ENCODE measurements around the gene EXOC3L2.

EXOC3L2 gene

DNA sequence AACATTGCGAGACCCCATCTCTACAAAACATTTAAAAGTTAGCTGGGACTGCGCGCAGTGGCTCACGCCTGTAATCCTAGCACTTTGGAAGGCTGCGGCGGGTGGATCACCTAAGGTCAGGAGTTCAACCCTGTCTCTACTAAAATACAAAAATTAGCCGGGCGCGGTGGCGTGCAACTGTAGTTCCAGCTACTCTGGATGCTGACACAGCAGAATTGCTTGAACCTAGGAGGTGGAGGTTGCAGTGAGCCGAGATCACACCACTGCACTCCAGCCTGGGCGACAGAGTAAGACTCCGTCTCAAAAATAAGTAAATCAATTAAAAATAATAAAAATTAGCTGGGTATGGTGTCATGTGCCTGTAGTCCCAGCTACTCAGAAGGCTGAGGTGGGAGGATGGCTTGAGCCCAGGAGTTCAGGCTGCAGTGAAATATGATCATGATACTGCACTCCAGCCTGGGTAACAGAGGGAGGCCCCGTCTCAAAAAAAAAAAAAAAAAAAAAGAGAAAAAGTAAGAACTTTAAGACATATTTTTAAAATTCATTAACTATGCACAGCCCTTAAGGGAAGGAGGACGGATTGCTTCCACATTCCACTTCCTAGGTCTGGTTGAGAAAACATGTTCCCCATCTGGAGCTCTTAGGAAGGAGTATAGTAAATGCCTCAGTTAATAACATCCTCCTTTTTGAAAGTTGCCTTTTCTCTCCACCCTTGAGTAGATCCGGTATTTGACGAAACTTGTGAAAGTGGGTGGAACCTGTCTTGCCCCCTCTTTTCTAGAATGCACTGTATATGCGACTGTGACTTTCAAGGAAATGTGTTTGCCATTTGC lies 26.1 kb downstream of the EXOC3L2 start:
- DNase-seq = no peak

DNA sequence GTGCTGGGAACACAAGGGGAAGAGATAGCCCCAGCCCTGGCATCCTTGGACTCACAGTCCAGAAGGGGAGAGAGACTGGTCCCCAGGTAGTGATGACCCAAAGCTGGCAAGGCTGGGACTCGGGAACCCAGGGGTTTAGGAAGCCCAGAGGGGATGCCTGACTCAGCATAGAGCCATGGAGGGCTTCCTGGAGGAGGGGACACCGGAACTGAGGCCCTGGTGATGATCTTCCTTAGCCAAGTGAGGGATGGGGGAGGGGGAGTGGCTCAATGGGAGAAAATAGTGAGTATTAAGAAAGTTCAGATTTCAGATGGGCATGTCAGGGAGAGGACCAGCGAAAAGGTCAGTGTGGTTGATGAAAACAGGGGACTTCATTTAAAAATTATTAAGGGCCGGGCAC lies 26.8 kb downstream of the EXOC3L2 start:
- DNase-seq = no peak

DNA sequence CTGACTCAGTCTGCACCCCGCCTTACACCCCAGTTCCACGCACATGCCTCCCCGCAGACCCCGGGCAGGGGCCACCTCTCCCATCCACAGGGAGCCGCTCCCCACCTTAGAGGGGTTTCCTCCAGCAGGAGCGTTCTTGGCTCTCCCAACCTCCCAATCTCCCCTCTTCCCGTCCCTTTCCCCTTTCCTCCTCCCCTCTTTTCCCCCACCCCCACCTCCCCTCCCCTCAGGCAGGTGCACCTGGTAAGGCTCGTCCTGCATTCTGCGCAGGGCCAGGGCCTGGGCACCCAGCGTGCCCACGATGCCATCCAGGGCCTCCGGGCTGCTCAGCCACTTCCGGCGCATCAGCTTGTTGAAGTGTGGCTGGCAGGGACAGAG lies 27.3 kb downstream of the EXOC3L2 start:
- DNase-seq = no peak

DNA sequence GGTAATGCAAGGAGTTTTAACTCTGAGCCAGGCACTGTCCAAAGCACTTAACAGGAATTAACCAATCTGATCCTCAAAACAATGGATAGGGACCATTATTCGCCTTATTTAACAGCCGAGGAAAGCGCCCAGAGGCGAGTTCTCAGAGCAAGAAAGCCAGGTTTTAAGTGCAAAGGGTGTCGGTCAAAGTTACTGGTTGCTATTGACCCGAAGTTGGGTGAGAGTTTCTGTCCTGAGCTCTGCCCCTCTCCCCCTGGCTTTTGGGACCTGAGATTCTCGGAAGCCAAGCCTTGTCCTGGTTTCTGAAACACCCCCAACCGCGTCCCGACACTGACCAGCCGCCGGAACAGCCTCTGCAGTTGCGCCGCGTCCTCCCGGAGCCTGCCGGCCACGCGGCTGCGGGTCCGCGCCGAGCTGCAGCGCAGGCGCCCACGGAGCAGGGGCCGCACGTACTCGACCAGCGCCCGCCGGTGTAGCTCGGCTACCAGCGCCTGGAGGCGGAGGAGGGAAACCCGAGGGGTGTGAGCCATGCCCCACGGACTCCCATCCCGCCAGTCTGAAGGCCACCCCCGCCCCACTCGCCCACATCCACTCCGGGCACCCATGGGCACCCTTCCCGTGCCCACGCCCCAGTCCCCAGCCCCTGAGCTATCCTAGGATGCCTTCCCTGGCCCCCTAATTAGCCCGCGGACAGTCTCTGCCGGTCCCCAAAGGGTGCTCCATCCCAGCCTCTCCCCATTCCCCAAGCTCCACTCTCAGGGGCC lies 27.8 kb downstream of the EXOC3L2 start:
- DNase-seq = no peak

DNA sequence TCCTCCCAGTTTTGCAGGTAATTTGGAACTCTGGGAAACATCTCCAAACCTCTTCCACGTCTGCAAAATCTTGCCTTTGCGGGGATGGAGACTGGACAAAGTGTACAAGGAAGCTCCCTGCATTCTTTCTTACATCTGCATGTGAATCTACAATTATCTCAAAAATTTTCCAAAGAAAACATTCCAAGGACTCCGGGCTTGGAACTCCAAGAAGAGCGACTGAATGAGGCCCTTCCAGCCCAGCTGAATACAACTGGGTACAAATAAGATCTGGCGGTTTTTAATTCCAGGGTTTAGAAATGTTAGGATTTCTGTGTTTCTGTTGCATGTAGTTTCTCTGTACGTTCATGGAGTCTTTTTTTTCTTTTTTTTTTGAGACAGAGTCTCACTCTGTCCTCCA lies 28.5 kb downstream of the EXOC3L2 start:
- no peak for DNase-seq

DNA sequence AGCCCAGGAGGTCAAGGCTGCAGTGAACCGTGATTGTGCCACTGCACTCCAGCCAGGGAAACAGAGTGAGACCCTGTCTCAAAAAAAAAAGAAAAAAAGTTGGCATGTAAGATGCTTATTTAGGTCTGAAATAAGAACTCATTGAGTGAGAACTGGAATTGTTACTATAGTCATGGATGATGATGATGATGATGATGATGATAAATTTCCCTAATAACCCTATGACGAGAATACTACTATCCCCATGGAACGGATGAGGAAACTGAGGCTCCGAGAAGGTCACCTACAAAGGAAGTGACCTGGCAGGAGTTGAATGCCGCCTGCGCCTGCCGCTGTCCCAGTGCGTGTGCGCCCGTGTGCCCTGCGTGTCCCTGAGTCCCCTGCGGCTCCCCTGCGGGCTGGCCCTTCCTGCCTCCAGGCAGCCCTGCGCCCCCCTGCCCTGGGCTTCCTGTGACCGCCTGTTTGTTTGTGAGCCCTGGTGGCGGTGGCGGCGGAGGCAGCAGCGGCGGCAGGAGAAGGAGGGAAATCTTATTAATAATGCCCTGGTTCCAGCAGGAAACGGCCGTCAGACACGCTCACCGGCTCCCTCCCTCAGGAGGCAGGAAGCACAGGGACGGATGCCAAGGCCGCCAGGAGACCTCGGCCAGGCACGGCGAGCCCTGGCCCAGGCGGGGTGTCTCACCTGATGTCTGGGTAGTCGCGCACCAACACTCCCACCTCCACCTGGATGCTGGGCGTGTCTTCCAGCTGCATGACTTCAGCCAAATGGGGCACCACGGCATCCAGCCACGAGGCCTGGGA lies 29.6 kb downstream of the EXOC3L2 start:
- DNase-seq = no peak

DNA sequence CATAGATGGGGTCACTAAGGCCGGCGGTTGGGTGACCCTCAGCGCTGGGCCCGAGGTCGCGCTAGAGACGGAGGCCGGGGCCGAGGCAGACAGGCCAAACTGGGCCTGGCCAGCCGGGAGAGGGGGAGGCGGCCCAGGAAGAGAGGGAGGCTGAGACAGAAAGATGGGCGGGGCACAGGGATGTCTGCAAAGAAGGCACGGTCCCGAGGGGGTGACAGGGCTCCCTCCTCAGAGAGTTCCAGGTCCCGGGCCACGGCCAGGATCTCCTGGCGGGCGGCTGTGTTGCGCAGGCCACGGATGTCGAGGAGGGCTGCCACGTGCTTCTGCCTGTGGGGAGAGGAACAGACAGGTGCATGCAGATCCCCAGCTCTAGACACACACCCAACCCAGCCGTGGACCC lies 32.2 kb downstream of the EXOC3L2 start:
- DNase-seq = no peak

DNA sequence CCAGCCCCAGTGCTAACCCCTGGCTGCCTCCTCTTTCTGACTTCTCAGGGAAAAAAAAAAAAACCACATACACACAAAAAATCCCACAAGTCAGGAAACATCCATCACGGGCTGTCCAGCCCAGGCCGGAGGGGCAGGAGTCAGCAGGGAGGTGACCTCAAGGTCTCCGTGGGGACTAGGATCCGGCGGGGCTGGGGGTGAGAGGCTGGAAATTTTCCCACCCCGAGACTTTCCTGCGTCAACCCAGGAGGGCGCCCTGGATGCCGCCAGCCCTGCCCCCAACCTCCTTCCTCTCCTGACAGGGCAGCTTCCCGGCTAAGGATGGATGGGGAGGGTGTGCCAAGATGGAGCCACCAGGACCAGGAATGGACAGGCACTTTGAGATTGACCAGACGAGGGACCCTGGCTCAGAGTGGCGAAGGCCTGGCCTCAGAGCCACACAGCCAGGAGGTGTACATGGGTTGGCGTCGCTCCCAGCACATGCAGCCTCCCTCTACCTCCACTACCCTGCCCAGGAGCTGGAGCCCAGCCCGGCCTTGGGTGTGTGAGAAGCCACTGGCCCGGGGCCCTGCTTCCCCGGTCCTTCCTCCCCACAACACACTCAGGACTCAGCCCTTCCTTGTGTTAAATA lies 33.3 kb downstream of the EXOC3L2 start:
- DNase-seq = no peak

DNA sequence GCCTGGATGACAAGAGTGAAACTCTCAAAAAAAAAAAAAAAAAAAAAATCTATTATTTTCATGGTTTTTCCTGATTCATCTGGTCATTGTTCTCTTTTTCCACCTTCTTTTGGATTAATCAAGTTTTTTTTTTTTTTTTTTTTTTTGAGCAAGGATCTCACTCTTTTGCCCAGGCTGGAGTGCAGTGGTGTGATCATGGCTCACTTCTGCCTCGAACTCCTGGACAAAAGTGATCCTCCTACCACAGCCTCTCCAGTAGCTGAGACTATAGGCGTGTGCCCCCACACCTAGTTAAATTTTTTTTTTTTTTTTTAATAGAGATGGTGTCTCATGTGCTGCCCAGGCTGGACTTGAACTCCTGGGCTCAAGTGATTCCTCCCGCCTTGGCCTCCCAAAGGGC lies 38.9 kb downstream of the EXOC3L2 start:
- DNase-seq = no peak

DNA sequence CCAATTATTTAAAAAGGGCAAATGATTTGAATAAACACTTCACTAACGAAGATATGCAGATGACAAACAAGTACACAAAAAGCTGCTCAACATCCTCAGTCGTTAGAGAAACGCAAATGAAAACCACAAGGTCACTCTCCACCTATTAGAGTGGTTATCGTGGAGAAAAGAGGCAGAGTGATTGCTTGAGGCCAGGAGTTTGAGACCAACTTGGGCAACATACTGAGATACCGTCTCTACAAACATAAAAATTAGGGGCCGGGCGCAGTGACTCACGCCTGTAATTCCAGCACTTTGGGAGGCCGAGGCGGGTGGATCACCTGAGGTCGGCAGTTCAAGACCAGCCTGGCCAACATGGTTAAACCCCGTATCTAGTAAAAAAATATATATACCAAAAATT lies 39.4 kb downstream of the EXOC3L2 start:
- DNase-seq = no peak

DNA sequence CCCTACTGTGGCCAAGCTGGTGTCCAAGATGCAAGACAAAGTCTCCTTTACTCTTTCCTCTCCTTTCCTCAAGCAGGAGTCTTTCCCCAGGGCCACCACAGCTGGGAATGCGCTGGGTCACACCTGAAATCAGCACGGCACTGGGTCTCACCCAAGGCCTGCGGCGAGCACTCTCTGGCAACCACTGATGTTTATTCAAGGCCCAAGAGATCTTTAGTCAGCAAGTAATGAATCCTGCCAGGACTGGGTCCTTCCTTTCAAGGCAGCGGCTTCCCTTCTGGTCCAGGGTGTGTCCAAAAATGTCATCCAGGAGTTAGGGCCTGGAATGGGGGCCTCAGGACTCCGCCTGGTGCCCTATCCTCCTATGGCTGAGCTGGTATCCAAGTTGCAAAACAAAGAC lies 42.6 kb downstream of the EXOC3L2 start:
- DNase-seq = no peak

DNA sequence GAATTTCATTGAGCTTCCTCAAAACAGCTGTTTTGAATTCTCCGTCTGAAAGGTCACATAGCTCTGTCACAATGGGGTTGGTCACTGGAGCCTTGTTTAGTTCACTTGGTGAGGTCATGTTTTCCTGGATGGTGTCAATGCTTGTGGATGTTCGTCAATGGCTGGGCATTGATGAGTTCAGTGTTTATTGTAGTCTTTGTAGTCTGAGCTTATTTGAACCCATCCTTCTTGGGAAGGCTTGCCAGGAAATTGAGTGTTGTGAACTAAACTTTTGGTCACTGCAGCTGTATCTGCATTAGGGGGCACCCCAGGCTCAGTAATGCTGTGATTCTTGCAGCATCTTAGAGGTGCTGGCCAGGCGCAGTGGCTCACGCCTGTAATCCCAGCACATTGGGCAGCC lies 44.6 kb downstream of the EXOC3L2 start:
- DNase-seq = no peak

DNA sequence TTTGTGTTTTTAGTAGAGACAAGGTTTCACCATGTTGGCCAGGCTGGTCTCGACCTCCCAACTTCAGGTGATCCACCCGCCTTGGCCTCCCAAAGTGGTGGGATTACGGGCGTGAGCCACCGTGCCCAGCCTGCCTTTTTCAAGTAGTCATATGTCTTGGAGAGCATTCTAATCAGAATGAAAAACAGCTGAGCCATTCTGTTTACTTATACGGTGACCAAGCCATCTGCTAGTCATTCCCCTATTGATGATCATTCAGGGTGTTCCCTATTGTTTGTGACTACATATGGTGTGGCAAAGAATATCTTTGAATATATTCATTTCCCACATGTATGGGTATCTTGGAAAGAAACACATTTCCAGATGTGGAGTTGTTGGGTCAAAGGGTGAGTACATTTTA lies 49.4 kb downstream of the EXOC3L2 start:
- DNase-seq = no peak

DNA sequence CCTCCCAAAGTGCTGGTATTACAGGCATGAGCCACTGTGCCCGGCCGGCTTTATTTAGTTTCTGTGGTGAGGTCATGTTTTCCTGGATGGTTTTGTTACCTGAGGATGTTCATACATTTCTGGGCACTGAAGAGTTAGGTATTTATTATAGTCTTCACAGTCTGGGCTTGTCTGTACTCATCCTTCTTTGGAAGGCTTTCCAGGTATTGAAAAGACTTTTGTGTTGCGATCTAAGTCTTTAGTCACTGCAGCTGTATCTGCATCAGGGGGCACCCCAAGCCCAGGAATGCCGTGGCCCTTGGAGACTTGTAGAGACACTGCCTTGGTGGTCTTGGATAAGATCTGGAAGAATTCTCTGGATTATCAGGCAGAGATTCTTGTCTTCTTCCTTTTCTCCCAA lies 53.8 kb downstream of the EXOC3L2 start:
- no peak for DNase-seq

DNA sequence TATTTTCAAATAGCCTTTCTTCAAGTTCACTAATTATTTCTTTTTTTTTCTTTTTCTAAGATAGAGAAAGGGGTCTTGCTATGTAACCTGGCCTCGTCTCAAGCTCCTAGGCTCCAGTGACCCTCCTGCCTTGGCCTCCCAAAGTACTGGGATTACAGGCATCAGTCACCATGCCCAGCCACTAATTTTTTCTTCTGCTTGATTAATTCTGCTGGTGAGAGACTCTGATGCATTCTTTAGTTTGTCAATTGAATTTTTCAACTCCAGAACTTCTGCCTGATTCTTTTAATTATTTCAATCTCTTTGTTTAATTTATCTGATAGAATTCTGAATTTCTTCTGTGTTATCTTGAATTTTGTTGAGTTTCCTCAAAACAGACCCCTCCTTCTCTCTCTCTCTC lies 55.2 kb downstream of the EXOC3L2 start:
- DNase-seq = no peak

DNA sequence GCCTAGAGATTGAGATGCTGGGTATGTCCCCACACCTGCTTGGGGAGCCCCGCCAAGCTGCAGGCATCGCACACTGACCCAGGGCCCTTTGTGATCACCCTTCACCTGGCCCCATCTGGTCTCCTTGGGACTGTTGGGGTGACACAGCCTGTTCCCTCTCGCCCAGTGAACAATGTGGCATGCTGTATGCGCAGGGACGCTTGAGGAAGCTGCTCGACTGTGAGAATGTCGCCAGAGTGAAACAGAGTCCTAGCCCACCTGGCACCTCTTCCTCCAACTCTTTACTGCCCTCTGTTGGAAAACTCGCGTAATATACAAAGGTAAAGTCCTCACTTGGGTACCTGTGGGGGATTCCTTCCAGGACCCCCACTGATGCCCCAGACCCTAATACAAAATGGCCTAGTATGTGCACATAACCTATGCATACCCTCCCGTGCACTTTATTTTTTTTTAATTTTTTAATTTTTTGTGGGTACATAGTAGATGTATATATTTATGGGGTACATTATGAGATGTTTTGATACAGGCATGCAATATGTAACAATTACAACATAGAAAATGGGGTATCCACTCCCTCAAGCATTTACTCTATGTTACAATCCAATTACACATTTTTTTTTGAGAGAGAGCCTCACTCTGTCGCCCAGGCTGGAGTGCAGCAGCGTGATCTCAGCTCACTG lies 57.6 kb downstream of the EXOC3L2 start:
- DNase-seq = no peak

DNA sequence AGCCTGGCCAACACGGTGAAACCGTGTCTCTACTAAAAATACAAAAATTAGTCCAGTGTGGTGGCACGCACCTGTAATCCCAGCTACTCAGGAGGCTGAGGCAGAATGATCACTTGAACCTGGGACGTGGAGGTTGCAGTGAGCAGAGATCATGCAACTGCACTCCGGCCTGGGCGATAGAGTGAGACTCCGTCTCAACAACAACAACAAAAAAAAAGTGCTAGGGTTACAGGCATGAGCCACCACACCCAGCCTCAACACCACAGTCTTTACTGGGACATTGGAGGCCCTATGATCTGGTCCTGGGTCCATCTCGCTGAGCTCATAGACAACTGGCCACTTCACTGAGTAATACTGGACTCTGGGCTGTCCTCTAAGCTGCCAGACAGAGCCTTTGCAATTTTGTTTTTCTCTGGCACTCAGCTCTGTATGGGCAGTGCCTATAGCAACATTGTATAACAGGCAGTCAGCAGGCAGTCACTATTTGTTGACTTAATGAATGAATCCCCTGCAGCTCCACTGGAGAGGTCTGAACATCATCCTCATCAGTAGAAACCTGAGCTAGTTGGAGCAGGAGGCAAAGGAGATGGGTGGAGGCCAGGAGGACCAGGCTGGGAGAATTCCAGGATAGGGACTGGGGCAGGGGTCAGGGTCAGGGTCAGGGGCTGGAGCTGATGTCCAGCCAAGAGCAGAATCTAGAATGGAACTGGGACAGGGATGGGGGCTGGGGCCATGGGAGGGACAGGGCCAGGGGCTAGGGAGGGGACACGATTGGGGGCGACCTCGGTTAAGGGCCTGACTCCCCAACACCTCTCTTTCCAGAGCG lies 58.5 kb downstream of the EXOC3L2 start:
- DNase-seq = no peak

DNA sequence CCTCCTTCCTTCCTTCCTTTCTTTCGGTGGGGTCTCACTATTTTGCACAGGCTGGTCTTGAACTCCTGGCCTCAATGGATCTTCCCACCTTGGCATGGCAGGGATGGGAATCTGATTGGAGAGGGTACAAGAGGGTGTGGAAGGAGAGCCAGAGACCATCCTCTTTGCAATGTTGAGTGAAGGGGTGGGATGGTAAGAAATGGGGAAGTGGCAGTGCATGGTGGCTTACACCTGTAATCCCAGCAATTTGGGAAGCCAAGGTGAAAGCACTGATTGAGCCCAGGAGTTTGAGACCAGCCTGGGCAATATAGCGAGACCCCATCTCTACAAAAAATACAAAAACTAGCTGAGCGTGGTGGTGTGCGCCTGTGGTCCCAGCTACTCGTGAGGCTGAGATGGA lies 61.1 kb downstream of the EXOC3L2 start:
- no peak for DNase-seq

DNA sequence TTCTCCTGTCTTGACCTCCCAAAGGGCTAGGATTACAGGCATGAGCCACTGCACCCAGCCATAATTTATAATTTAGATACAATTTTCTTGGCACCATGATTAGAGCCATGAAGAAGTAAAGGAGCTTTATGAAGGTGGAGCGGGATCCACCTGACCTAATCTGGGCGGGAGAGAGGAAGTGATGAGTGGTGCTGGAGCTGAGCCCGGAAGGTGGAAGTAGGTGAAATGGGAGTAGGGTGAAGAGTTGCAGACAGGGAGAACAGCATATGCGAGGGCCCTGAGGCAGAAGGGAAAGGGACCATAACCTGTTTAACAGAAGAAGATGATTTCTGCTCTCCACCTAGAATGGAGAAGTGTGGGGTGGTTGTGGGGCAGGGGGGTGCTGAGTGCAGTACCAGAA lies 62.4 kb downstream of the EXOC3L2 start:
- DNase-seq = no peak

DNA sequence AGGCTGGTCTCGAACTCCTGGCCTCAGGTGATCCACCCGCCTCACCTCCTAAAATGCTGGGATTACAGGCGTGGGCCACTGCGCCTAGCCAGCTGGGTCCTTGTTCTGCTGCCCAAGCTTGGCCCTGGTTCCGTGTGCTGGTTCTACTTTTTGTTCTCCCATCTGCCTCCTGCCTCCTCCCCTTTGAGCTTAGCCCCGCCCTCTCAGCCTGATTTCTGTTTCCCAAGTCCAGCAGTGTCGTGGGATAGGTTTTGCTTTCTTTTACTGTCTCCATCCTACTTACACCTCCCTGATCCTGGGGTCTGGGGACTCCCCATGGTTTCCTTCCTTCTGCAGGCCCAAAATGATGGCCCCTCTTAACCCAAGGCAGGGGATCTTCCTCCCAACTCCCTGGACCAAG lies 64.3 kb downstream of the EXOC3L2 start:
- no peak for DNase-seq

DNA sequence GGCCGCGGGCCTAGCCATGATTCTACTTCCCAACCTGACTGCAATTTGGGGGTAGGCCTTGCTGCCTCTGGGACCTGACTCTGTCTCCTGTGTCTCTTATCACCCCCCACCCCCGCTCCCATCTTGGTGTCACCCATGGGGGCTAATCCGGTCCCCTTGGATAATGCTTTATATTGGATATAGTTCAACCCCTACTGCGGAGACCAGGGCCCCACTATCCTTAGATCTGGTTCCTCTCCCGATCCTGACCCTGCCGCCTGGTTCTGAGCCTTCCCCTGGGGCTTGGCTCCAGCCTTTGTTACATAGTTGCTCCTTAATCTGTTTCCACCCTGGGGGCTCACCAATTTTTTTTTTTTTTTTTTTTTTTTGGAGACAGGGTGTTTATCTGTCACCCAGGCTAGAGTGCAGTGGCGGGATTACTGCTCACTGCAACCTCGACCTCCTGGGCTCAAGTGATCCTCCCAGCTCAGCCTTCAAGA lies 65.3 kb downstream of the EXOC3L2 start:
- no peak for DNase-seq

Measured in GOT3 (cell line).